IPS DF 19.7 (cell line): Measurements from ENCODE around the gene SCN4A.

Experiments used
- DNase-seq: peaks from one replicate; pipeline ENCODE4 v3.0.0-alpha.2; 2013; ENCODE audit warnings: low read depth, low spot score

Gene SCN4A

DNA sequence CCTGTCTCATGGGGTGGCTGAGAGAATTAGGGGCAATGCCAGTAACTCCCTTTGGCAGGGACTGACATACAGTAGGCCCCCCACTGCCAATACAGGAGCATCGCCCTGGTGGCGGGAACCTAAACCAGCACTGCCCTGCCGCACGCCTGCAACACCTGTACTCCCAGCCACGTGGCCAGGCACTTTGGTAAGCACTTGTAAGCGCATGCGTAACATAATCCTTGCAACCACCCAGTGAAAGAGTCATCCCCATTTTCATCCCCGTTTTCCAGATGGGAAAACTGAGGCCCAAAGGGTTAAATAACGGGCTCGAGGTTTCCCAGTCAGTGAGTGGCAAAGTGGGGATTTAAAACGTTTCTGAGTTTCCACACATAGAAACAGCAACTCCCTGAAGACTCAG, 17.5 kb downstream of the SCN4A start:
- DNase-seq = no peak

DNA sequence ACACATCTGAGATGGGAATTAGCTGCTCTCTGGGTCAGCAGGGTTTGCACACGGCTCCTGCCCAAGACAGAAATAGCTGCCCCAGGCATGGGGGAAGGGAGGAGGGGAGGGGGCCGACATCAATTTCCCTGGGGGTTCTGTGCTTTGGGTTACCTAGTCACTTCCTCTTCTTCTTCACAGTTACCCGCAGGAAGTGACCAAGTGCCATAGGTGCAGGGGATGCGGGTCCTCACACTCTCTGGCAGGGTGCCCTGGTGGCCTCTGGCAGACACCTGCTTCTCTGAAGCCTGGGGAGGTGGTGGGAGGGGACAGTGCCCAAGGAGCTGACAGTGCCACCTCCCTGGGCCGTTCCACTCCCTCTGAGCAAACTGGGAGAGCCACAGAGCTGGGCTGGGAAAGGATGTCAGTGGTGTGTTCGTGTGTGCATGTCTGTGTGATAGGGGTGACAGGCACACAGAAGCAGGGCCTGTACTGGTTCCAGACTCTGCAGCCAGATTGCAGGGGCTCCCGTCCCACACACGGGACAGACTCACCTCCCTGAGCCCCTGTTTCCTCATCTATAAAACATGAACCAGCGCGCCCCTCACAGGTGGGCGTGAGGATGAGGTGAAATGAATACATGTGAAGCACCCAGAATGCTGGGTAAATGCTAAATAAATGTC, 18.2 kb downstream of the SCN4A start:
- no peak for DNase-seq

DNA sequence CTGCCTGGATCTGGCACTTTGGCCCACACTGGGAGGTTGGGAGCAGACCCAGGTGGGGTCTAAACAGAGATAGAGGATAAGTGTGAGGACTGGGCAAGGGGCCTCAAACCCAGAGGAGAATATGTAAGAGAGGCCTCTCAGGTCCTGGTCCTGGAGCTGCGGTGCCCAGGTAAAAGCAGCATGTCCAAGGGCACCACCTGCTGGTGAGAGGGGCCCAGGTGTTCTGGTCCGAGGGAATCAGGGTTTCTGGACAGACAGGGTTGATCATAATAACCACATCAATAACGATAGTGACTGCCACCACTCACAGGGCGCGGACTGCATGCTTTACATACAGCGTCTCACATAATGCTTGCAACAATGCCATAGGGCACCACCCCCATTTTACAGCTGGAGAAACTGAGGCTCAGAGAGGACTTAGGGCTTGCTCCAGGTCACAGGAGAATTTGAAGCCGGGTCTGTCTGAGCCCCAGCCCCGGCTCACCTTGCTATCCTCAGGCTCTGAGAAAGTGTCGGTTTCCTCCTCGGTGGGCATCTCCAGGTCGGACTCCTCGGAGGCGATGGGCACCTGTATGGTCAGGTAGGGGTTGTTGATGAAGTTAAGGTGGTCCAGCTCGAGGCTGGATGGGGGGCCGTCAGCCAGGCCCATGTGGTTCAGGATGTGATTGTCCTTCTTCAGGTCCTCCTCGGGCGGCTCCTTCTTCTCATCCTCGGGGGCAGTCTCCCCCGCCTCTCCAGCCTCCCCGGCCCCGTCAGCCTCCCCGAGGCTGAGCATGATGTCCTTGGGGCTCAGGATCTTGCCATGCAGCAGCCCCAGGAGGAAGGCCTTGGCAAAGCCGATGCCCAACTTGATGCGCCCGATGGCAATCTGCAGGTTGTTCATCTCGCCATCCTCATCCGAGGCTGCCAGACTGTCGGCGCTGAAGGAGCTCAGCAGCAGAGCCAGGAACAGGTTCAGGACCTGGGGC, 21.5 kb downstream of the SCN4A start:
- DNase-seq = no peak

DNA sequence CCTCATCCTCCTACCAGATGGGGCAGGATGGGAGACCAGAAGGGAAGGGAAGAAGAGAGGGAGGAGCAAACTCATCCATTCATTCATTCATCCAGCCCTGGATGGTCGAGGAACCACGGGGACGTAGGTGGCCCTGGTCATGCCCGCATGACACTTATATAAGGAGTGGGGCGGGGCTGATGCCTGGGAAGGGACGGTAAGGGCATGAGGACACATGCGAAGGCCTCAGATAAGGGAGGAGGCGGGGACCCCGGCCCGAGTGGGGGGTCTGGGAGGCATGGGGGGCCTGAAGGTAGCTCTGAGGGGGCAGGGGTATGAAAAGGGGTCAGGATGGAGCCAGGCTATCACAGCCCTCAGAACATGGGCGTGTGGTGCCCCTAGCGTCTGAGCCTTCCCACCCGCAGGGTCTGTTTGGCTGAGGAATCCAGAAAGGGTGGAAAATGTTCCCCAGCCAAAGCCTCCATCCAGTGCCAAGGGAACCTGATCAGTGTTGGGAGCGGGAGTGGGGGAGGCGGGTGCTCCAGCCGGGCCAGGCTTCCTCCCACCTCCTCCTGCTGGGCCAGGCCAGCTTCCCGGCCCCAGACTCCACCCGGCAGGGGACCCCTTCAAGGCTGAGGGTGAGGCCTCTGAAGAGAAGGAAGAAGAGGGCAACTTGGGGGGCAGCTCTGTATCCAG, 23.0 kb downstream of the SCN4A start:
- no peak for DNase-seq

DNA sequence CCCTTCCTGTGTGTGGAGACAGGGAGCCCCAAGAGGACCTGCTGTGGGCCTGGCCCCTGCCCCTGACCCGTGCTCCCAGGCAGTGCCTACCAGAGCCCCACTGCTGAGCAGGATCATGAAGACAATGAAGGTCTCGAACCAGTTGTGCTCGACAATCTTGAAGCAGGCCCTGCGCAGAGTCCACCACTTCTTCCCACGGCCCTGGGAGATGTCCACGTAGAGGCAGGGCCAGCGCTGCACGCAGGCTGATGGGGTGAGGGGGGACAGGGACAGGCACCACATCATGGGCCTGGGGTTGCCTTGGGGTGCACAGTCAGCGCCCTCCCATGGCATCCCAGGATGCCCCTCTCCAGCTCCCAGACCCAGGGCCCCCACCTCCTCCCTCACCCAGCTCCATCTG, 24.2 kb downstream of the SCN4A start:
- no peak for DNase-seq

DNA sequence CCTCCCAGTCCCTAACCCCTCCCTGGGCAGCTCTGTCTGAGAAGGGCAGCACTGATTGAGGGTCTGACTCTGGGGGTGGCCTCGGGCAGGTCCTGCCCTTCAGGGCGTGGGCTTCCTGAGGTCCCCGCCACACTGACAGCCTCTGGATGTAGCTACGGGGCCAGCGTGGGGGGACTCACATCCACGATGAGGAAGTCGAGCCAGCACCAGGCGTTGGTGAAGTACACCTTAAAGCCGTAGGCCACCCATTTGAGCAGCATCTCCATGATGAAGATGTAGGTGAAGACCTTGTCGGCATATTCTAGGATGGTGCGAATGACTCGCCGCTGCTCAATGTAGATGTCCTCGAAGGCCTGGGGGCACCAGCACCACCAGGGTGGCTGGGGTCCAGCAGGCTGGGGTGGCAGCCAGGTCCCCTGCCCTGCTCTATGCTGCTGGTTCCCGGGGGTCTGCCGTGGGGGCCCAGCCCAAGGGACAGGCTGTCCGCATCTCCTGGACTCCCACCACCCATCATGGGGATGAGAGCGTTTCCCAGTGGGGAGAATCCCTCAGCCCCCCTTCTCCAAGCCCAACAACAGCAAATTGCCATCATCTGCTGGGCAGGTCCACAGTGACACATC, 24.9 kb downstream of the SCN4A start:
- no peak for DNase-seq

DNA sequence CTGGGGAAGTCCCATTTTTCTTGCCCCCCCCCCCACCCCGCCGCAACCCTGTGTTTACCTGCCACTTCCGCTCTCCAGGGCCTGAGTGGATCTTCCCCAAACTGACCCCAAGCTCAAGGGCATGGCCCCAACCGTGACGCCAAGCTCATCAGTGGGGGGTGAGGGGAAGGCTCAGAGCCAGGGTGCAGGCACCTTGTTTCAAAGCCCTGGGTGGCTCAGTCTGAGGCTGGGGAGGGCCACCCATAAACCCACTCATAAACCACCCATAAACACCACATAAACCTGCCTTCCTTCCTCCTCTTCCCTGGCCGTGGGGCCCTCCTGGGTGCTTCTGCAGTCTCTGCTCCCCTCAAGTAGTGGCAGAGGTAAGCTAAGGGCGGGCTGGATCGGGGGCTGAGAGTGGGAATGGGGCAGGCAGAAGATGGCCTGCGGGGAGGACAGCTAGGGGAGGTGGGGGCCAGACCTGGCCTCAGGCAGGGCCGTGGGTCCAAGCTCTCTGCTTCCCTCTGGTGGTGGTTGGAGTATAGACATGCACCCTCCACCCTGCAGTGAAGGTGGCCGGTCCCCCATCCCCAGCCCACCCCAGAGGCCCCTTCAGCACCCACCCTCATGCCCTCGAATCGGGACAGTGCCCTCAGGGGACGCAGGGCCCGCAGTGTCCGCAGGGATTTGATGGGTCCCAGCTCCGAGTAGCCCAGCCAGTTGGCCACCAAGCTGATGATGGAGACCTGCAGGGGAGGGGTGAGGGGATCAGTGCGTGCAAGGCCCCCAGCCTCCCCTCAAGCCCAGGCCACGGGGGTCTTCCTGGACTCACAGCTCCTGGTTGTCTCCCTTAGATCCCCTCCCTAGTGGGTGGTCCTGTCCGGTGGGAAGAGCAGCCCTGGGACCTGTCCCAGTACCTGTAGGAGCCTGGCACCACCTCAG, 26.0 kb downstream of the SCN4A start:
- DNase-seq = no peak

DNA sequence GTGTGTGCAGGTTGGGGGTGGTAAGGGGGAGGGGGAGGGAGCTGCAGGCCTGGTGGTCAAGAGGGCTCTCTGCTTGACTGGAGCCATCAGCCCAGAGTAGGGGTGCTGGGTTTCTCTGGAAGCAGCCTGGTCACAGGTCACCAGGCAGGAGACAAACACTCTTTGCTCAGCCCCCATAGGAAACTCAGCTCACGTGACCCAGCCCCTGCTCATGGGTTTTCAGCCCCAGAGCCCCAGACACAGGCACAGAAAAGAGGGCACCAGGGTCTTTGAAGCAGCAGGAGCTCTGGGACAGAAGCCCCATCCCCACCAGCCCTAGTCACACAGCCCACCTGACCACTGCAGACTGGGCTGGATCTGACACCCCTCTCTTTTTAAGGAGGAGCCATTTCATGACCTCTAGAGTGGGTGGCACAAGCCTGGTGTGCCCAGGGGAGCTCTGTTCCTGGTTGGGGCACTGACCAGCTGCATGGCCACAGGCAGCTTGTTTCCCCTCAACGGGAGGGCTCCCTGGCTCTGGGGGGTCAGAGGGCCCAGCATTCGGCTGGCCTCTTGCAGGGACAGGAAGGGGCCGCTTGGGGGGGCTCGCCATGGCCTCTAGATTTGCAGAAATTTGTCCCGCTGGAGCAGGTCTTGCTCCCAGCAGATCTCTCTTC, 26.8 kb downstream of the SCN4A start:
- no peak for DNase-seq

DNA sequence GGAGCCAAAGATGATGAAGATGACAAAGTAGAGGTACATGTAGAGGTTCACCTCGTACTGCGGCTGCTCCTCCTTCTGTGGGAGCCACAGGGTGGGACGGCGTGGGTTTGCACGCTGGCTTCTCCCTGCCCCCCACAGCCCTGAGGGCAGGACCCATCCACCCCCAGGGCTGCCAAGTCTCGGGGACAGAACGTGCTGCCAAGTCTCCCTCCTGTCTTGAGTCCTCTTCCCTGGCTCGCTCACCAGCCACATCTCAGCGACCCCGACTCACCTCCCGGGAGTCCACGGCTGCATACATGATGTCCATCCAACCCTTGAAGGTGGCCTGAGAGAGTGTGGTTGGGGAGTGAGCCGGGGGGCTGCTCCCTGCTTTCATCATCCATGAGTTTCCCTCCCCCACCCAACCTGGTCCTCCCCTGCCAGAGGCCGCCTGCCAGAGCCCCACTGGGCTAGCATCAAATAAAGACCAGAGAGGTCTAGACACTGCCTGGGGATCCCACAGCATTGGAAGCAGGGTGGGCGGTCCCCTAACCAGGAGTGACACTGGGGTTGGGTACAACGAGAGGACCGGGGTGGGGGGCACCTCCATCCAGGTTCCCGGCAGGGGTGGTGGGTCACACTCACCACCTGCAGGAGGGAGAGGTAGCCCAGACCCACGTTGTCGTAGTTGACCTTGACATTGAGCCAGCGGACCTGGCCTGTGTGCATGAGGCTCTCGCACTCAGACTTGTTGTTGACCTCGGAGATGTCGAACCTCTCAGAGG, 27.8 kb downstream of the SCN4A start:
- no peak for DNase-seq

DNA sequence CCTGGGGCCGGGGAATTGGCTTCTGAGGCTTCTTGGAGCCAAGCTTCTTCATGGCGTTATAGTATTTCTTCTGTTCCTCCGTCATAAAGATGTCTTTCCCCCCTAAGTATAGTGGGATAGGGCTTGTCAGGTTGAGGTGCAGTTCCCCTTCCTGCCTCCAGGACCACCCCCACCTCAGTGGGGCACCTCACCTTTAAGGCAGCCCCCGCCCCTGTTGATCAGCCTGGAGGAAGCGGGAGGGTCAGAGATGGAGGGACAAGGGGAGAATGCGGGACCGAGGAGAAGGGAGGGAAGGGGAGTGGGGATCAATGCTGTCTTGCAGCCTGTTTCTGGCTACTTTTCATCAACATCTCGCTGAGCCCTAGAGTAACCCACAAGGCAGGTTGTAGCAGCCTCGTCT, 29.0 kb downstream of the SCN4A start:
- DNase-seq = no peak

DNA sequence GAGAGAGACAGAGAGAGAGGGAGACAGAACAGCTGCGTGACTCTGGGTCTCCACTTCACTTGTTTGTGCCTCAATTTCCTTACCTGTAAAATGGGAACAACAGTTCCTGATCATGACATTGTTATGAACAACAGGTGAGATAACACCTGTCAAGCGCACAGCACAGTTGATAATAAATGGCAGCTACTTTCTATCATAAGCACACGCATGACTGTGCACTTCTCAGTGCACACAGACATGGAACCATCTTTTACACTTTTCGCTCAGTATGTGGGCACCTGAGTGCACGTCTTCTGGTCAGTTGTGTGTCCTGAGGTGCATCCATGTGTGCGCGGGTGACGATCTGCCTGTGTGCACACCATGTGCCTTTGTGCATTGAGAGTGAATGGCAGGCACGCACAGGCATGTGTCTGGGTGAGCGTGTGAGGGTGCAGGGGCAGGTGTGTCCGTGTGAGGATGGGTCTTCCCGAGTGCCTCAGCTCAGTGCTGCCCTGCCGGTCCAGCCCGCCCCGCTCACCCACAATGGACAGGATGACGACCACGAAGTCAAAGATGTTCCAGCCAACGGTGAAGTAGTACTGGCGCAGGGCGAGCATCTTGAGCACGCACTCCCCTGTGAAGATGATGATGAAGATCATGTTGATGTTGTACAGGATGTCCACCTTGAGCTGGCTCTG, 30.3 kb downstream of the SCN4A start:
- no peak for DNase-seq

DNA sequence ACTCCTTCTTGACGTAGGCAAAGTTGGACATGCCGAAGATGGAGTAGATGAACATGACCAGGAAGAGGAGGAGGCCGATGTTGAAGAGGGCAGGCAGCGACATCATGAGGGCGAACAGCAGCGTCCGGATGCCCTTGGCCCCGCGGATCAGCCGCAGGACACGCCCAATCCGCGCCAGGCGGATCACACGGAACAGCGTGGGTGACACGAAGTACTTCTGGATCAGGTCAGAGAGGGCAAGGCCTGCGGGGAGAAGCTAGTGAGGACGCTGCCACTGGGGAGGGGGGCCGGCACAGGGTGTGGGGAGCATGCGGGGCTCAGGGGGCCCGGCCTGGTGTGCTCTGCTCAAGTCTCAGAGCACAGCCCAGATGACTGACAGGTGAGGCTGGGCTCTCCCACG, 31.0 kb downstream of the SCN4A start:
- no peak for DNase-seq

DNA sequence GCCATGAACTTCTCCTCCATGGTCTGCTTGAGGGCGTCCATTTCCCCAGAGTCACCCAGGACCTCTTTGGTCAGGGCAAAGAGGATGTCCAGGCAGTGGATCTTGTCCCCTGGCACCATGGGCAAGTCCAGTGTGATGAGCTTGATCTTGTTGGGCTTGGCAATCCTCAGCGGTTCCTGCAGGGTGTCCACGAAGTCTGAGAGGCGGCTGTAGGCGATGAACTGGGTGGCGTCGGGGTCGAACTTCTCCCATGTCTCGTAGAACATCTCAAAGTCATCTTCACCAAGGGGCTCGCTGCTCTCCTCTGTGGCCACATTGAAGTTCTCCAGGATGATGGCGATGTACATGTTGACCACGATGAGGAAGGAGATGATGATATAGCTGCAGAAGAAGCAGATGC, 31.6 kb downstream of the SCN4A start:
- DNase-seq = no peak

DNA sequence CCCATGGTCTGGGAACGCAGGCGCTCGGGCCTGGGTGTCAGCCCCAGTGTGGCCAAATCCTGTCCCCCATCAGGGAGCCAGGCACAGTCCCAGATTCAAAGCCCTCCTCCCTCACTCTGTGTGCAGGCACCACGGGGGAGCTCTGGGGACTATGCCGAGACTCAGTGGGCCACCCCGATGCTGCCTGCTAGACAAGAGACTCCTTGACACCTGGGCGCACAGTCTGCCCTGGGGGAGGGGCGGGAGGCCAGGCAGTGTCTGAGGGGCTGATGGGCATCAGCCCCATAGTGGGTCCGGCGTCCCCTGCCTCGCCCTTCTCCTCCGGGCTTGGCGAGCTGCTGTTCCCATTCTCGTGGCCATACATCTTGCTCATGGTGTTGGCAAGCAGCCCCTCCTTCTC, 32.1 kb downstream of the SCN4A start:
- DNase-seq = no peak

DNA sequence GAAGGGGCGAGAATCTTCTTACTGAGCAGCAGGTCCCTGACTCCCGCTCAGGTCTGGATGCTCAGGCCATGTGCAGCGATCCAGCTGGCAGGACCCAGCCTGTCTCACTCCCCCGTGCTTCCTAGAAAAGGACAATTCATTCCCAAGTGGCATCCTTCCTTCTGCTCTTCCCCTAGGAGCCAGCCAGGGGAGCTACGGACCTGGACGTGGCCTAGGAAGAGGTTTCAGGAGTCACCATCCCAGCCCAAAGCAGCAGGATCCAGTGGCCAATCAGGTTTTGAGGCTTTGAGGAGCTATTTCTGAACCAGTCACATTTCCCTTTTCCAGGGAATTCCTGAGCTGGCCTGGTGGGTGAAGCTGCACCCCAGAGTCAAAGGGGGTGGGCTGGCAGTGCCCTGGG, 32.8 kb downstream of the SCN4A start:
- DNase-seq = no peak

DNA sequence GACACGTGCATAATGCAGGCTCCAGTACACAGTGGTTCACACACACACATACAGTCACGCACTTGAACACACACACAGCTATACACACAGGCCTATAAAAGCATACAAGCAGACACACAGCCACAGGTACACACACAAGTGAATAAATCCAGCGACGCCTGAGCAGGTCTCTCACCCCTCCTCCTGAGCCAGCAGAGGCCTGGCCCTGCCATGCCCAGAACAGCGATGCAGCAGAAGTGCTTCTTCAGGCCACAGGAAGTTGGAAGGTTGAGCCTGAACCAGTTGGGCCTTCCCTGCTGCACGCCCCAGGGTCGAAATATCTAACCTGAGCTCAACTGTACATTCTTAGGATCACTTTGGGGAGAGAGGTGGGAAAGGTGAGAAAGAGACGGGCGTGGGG, 33.3 kb downstream of the SCN4A start:
- DNase-seq = no peak

DNA sequence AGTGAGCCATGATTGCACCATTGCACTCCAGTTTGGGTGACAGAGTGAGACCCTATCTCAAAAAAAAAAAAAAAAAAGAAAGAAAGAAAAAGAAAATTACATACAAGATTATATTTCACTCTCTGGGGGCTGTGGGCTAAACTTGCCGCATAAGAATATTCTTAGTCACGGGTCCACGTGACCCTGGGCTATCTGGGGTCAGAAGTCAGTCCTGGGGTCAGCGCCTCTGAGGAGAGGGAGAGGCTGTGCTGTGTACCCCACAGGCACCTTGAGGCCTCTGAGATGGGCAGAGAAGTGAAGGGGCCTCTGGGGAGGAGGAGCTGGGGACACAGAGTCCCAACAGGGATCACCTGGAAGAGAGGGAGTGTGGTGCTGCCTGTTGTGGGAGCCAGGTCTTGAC, 34.8 kb downstream of the SCN4A start:
- no peak for DNase-seq

DNA sequence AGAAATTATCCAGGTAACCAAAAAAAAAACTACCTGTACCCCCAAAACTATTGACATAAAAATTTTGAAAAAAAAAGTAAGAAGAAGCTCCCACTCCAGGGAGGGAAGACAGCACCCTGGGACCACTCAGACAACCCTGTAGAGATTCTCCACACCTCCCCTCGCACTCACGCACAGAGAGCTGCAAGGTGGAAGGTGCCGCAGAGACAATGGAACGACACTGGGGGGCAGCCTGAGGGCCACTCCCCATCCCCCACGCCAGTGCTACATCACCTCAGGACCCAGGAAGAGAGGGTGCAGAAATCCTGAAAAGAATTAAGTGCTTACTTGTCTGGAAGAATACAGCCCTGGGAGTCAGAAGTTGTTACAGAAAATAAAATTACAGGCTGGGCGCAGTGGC, 35.4 kb downstream of the SCN4A start:
- DNase-seq = no peak
